HG02943 (cell line): ENCODE measurements around the gene SURF2.
A peak's percentile ranks its signal among the peaks of the same experiment; 100 is the strongest.
"Not testable (repeated sequence)": the region's sequence is repeated elsewhere in the genome, so short reads cannot be mapped to it uniquely, and the experiment has no call there.

ENCODE experiments used
- ATAC-seq: cut with Tn5 transposase; IDR thresholded peaks from one replicate; pipeline ENCODE4 v1.9.1; 2021; ENCODE audit warnings: mild to moderate bottlenecking, low read depth, moderate library complexity; ENCODE audit not compliant: unreplicated experiment

SURF2 gene

GRCh38 chr9:133356391-133357091 is at the start of gene SURF2, which contains the start of gene SURF1:
TSS of gene SURF2 (plus strand) at chr9:133356550. CDS start at chr9:133356593, 43 bp downstream.
TSS of gene SURF1 (minus strand) at chr9:133356487. CDS start at chr9:133356453, 34 bp downstream.
- ATAC-seq = peak; percentile 53

DNA sequence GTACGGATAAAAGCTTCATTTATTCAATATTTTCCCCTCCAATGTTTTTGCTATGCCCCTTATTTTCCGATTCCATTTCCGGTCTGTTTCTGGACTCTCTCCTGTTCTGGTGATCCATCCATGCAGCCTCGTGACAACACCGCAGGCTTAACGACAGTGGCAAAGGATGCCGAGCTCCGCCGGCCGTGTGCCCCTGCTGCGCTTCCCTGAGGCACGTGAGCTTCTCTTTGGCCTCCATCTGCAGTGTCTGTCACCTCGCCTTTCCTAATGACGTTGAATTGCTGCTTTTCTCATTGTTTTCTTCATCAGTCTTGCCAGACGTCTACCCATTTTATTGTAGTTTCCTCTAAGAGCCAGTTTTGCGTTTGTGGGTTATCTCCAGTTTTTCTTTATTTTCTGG is 49.0 kb upstream of the SURF2 start:
- no peak for ATAC-seq

GRCh38 chr9:133309608-133310007 is 46.7 kb upstream of the SURF2 start:
- ATAC-seq = no peak

DNA sequence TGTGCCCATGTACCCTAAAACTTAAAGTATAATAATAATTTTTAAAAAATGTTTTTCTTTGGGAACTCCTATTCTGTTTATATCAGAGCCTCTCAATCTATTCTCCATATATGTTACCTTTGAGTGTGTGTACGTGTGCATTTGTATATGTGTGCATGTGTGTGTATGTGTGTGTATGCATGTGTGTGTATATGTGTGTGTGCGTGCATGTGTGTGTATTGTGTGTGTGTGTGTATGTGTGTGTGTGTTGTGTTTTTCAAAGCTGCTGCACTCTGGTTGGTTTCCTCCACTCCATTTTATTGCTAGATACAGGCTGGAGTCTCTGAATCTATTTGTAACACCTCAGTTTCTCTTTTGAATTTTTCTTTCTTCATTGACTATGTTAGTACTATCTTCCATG is 40.4 kb upstream of the SURF2 start:
- ATAC-seq = no peak

DNA sequence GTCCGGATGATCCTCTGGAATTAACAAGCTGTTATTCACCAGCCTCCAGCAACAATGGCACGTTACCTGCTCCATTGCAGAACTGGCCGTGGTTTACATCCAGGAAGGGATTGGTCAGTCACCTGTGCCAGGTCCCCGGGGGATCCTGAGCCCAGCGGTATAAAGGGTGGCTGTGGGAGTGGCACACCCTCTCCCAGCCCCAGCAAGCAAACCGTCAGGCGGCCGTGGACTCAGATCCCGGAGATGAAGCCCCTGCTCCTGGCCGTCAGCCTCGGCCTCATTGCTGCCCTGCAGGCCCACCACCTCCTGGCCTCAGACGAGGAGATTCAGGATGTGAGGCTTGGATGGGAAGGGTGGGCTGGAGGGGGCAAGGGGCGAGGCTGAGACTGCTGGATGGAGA is 38.8 kb upstream of the SURF2 start:
- ATAC-seq = not testable (repeated sequence)

DNA sequence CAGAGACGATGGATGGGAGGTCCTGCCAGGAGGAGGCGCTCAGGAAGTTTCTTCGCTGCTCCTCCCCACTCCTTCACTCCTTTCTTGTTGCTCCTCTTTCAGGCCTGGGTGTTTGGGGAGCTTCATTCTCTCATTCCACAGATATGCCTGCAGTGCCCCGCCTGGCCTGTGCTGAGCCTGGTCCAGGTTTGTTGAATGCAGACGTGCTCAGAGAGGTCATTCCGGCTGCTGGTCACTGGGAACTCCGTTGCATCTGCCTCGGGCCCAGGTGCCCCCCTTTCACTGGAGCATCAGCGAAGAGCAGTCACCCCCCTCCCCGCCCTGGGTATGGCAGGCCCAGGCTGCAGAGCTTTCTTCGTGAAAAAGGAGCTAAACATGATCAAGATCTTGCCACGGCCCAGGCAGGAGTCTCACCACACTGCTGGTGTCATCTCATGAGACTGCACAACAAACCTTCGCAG is 35.9 kb upstream of the SURF2 start:
- ATAC-seq = no peak

- ATAC-seq = no peak
These were observed 34.9 kb upstream of the SURF2 start for GRCh38 chr9:133321411-133321935.

GRCh38 chr9:133322701-133323100 is 33.6 kb upstream of the SURF2 start:
- no peak for ATAC-seq

GRCh38 chr9:133323211-133323610 is 33.1 kb upstream of the SURF2 start:
- no peak for ATAC-seq

- no peak for ATAC-seq
These were observed 32.2 kb upstream of the SURF2 start for GRCh38 chr9:133323991-133324703.

DNA sequence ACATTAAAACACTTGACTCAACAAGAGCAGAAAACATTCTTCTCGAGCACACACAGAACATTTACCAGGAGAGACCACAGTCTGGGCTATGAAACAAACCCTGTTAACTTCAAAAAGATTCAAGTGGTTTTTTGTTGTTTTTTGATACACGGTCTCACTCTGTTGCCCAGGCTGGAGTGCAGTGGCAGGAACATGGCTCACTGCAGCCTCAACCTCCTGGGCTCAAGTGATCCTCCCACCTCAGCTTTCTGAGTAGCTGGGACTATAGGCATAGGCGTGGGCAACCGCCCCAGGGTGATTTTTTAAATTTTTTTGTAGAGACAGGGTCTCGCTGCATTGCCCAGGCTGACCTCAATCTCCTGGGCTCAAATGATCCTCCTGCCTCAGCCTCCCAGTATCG is 29.3 kb upstream of the SURF2 start:
- not testable (repeated sequence) for ATAC-seq

- ATAC-seq = no peak
These were observed 28.4 kb upstream of the SURF2 start for GRCh38 chr9:133327834-133328484.

GRCh38 chr9:133329306-133330156 is 26.8 kb upstream of the SURF2 start:
- not testable (repeated sequence) for ATAC-seq

DNA sequence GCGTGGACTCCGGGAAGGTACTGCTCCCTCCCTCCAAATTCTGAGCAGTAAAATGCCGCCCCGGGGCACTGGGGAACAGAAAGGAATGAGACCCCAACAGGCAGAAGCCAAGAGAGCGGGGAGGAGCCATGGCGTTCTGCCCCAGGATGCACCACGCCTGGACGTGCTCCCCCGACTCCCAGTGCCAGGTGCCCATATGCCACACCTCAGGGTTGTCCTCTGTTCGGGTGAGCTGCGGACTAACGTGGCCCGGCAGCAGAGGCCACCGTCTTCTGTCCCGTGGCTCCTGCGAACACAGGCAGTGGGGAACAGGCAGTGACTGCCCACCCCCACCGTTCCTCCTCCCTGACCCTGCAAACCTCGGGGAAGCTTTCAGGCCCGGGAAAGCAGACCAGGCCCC is 25.1 kb upstream of the SURF2 start:
- ATAC-seq = no peak

DNA sequence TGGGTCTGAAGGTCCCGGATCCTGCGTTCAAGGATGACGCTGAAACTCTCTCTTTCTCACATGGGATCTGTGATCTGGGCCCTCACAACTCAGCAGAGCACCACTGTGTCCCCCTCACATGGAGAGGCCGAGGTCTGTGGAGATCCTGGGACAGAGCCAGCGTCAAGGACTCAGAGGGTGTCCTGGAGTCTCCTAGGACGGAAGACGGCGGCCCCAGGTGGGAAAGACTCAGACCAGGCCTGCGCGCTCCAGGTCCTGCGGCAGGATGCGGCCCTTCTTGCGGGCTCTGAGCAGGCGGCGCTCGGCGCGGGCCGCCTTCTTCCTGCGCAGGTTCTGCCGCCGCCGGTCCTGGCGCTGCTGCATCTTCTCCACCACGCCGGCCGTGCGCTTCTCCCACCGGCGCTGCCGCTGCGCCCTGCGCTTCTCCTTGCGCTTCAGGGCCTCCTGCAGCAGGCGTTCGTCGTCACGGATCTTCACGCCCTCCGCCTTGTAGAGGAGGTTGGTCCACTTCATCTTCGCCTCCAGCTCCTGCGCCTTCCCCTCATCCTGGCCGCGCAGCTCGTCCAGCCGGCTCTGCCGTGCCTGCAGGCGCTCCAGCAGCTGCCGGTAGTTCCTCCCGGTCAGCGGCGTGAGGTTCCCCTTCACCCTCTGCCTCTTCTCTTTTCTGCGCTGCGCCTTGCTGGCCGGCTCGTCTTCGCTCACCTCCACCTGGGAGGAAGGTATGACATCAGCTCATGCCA is 24.5 kb upstream of the SURF2 start:
- no peak for ATAC-seq

DNA sequence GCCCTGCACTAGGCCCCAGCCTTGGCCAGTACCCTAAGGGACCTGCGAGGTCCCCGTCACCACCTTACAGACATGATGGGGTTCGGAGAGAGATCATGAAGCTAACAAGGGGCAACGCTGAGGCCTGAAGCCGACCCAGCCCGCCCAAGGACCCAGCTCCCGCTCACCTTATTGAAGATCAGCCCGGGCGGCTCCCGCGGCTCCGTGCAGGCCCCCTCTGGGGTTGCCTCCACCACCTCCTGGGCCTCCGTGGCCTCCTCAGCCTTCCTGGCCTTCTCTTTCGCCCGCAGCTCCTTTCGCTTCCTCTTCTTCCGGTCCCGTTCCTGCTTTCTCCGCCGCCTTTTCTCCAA is 24.0 kb upstream of the SURF2 start:
- no peak for ATAC-seq

GRCh38 chr9:133333011-133333410 is 23.3 kb upstream of the SURF2 start:
- ATAC-seq = no peak

DNA sequence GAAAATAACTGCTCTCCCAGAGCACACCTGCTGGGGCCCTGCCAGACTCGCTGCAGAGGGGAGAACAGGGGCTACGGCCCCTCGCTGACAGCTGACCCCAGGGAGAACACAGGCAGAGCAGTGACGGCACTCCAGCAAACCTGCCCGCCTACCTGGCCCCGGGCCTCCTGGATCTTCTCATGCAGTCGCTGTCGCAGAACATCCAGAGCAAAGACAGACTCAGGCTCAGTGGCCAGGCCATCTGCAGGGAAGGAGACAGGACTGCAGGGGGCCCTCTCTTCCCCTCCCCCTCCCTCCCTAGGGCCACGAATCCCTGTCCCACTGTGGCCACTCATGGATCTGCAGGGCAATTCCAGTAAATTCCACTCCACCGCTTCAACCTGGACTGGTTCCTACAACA is 22.8 kb upstream of the SURF2 start:
- ATAC-seq = no peak

- ATAC-seq = no peak
These were observed 22.2 kb upstream of the SURF2 start for GRCh38 chr9:133334161-133334560.

- not testable (repeated sequence) for ATAC-seq
These were observed 21.5 kb upstream of the SURF2 start for GRCh38 chr9:133334888-133335287.
